ENCODE measurements around the gene CTAGE8. TPM values are rescaled to one million over a fixed set of nuclear protein-coding genes. Genes with fewer than 3 reads are reported as not detected.
"Not testable (repeated sequence)": the region's sequence is repeated elsewhere in the genome, so short reads cannot be mapped to it uniquely, and the experiment has no call there.

CTAGE8 gene
- total RNA-seq, 2 experiments from 2014 or later: 1.1 to 1.9 TPM

DNA sequence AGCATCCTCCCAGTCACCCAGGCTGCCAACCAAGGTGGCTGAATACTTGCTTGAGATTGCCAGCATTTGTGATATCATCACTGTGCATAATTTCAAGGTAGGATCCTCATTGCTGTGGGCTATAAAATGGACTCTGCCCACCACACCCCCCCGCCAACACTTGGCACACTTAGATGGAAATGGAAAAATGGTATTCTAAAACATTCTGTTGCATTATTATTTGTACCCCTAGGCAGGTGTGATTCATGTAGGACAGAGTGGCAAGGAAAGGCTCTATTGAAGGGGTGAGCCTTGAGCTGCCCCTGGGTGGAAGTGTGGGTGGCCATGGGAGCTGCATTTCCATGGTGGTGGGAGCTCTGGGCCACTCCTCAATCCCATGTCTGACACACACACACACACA, 50.5 kb downstream of the CTAGE8 start:
- ATAC-seq; CTCF ChIA-PET; H3K4me1 Mint-ChIP-seq; POLR2A ChIA-PET; H3K36me3 Mint-ChIP-seq (ENCODE audit: low read depth); DNase-seq; H3K4me3 Mint-ChIP-seq; H3K27ac Mint-ChIP-seq; intact Hi-C loops (cut with DNase I, micrococcal nuclease); H3K9me3 Mint-ChIP-seq (ENCODE audit: low read depth); H3K27me3 Mint-ChIP-seq: not testable (repeated sequence)

DNA sequence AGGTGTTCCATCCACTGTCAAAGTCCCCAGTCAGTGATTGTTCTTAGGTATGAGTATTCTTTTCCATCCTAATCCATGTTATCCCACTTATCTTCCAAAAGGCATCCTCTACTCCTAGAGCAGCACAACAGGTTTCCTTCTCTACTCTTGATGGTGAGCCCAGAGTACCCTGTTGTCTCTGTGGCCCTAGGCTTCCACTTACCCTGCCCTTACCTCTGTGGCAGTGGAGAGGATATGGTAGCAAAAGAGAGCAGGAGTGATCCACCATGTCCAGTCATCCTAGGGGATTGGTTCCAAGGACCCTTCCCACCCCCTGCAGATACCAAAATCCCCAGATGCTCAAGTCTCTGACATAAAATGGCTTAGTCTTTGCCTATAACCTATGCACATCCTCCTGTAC, 51.9 kb downstream of the CTAGE8 start:
- H3K36me3 Mint-ChIP-seq (ENCODE audit: low read depth); H3K27ac Mint-ChIP-seq; H3K27me3 Mint-ChIP-seq; intact Hi-C loops (cut with DNase I, micrococcal nuclease); H3K4me1 Mint-ChIP-seq; H3K9me3 Mint-ChIP-seq (ENCODE audit: low read depth); H3K4me3 Mint-ChIP-seq; CTCF ChIA-PET; ATAC-seq; DNase-seq; POLR2A ChIA-PET: not testable (repeated sequence)

Other genes with a start within 250 kb of the CTAGE8 start
- gene OR2A5, start 220.3 kb downstream of the CTAGE8 start, total RNA-seq: not detected
- not detected for gene OR2A25, start 199.5 kb downstream of the CTAGE8 start, total RNA-seq
- not detected for gene OR2A12, start 183.0 kb downstream of the CTAGE8 start, total RNA-seq
- gene OR2A2, start 159.7 kb downstream of the CTAGE8 start, total RNA-seq: not detected
- not detected for gene OR2A14, start 146.1 kb downstream of the CTAGE8 start, total RNA-seq
- 1 to 10 TPM; 1.2 to 1.4 TPM for gene CTAGE4, start 85.8 kb downstream of the CTAGE8 start, total RNA-seq
- gene ARHGEF35, start 73.5 kb downstream of the CTAGE8 start, total RNA-seq: 1 to 10 TPM; 5.1 to 6.3 TPM
- gene OR2A42, start 29.7 kb downstream of the CTAGE8 start, total RNA-seq: not detected
- gene OR2A7, start 4.5 kb downstream of the CTAGE8 start, total RNA-seq: 1 to 10 TPM; 2.9 to 3.8 TPM
- gene OR2A1, start 43.1 kb upstream of the CTAGE8 start, total RNA-seq: not detected
- 10 to 100 TPM; 14.8 to 16.8 TPM for gene ARHGEF5, start 86.1 kb upstream of the CTAGE8 start, total RNA-seq
- gene NOBOX, start 134.4 kb upstream of the CTAGE8 start, total RNA-seq: not detected